IPS-20b (cell line): ENCODE measurements around the gene GTF2H3.
"Not testable (repeated sequence)": the region's sequence is repeated elsewhere in the genome, so short reads cannot be mapped to it uniquely, and the experiment has no call there.

ENCODE experiments used
- H3K27ac ChIP-seq: one replicate; pipeline ENCODE4 v1.5.1; 2013; ENCODE audit warnings: low read length
- H3K27me3 ChIP-seq: 2 replicates; pipeline ENCODE4 v1.6.1; 2013; ENCODE audit warnings: mild to moderate bottlenecking, low read length, inconsistent platforms; ENCODE audit not compliant: insufficient read depth
- H3K36me3 ChIP-seq: 2 replicates; pipeline ENCODE4 v1.6.1; 2013; ENCODE audit warnings: low read depth, mild to moderate bottlenecking, inconsistent platforms, low read length, moderate library complexity; ENCODE audit not compliant: insufficient read depth
- H3K4me1 ChIP-seq: 2 replicates; pipeline ENCODE4 v1.6.1; 2013; ENCODE audit warnings: mild to moderate bottlenecking, control low read depth, inconsistent platforms, low read length, moderate library complexity; ENCODE audit not compliant: insufficient read depth
- H3K4me3 ChIP-seq: 2 replicates; pipeline ENCODE4 v1.5.1; 2013; ENCODE audit warnings: mild to moderate bottlenecking, low read length, inconsistent platforms
- H3K9ac ChIP-seq: 2 replicates; pipeline ENCODE4 v1.6.1; 2013; ENCODE audit warnings: low read depth, mild to moderate bottlenecking, inconsistent platforms, low read length, moderate library complexity
- H3K9me3 ChIP-seq: 2 replicates; pipeline ENCODE4 v1.6.1; 2013; ENCODE audit warnings: mild to moderate bottlenecking, low read depth, low read length, inconsistent platforms; ENCODE audit not compliant: insufficient read depth

Gene GTF2H3

GRCh38 chr12:123633379-123634141 is at the start of gene GTF2H3, which contains the start of gene EIF2B1:
TSS of gene GTF2H3 (plus strand) at chr12:123633829. CDS start at chr12:123633860, 31 bp downstream.
TSS of gene EIF2B1 (minus strand) at chr12:123633686. CDS start at chr12:123633557, 129 bp downstream.
- H3K27ac ChIP-seq: peak within 1 kb of the TSS; percentile 35
- peaks cover 3% of the 10 kb centered on the region; the same call in 1 of the 2 replicates for H3K4me1 ChIP-seq
- H3K9ac ChIP-seq: peak within 1 kb of the TSS; percentile 95
- peak within 1 kb of the TSS; percentile 88 for H3K4me3 ChIP-seq
- no peaks in the 10 kb centered on the region for H3K27me3 ChIP-seq
- H3K36me3 ChIP-seq: peaks cover 27% of the 10 kb centered on the region
- no peaks in the 10 kb centered on the region for H3K9me3 ChIP-seq

- Histone ChIP-seq H3K27ac (no peak overlapping the region), H3K9ac (no peak overlapping the region), H3K9me3 (no peaks in the 10 kb centered on the region), H3K27me3 (no peaks in the 10 kb centered on the region), H3K4me3 (no peak overlapping the region), H3K36me3 (peaks cover 96% of the 10 kb centered on the region), H3K4me1 (no peaks in the 10 kb centered on the region)
Measured at GRCh38 chr12:123591702-123592481, 41.7 kb upstream of the GTF2H3 start.

GRCh38 chr12:123595729-123596128 is 37.9 kb upstream of the GTF2H3 start:
- H3K36me3 ChIP-seq: peaks cover 79% of the 10 kb centered on the region

GRCh38 chr12:123597100-123597499 is 36.5 kb upstream of the GTF2H3 start:
- Histone ChIP-seq H3K9ac (no peak overlapping the region), H3K4me3 (no peak overlapping the region), H3K4me1 (no peaks in the 10 kb centered on the region), H3K36me3 (peaks cover 65% of the 10 kb centered on the region), H3K9me3 (no peaks in the 10 kb centered on the region), H3K27me3 (no peaks in the 10 kb centered on the region), H3K27ac (no peak overlapping the region)

More at GRCh38 chr12:123595729-123596128, 37.9 kb upstream of the GTF2H3 start:
- Histone ChIP-seq H3K9ac (no peak overlapping the region), H3K27me3 (no peaks in the 10 kb centered on the region), H3K4me3 (no peak overlapping the region), H3K9me3 (no peaks in the 10 kb centered on the region), H3K4me1 (no peaks in the 10 kb centered on the region), H3K27ac (no peak overlapping the region)

GRCh38 chr12:123598522-123598921 is 35.1 kb upstream of the GTF2H3 start:
- peaks cover 51% of the 10 kb centered on the region for H3K36me3 ChIP-seq
- H3K4me1 ChIP-seq: no peaks in the 10 kb centered on the region
- H3K27ac ChIP-seq: no peak overlapping the region
- no peaks in the 10 kb centered on the region for H3K9me3 ChIP-seq
- no peak overlapping the region for H3K9ac ChIP-seq
- no peaks in the 10 kb centered on the region for H3K27me3 ChIP-seq
- H3K4me3 ChIP-seq: no peak overlapping the region

GRCh38 chr12:123599310-123599709 is 34.3 kb upstream of the GTF2H3 start:
- H3K27ac ChIP-seq: no peak overlapping the region
- no peak overlapping the region for H3K4me3 ChIP-seq
- no peaks in the 10 kb centered on the region for H3K9me3 ChIP-seq
- no peaks in the 10 kb centered on the region for H3K4me1 ChIP-seq
- peaks cover 50% of the 10 kb centered on the region for H3K36me3 ChIP-seq
- H3K27me3 ChIP-seq: no peaks in the 10 kb centered on the region
- no peak overlapping the region for H3K9ac ChIP-seq

GRCh38 chr12:123599721-123600120 is 33.9 kb upstream of the GTF2H3 start:
- H3K9ac ChIP-seq: no peak overlapping the region
- H3K27me3 ChIP-seq: no peaks in the 10 kb centered on the region
- H3K9me3 ChIP-seq: no peaks in the 10 kb centered on the region
- H3K36me3 ChIP-seq: peaks cover 52% of the 10 kb centered on the region
- H3K4me3 ChIP-seq: no peak overlapping the region
- no peak overlapping the region for H3K27ac ChIP-seq
- no peaks in the 10 kb centered on the region for H3K4me1 ChIP-seq

GRCh38 chr12:123601602-123602489 is 31.8 kb upstream of the GTF2H3 start, which contains the start of gene DDX55:
TSS of gene DDX55 (plus strand) at chr12:123602099. CDS start at chr12:123602149, 50 bp downstream.
- H3K4me3 ChIP-seq: peak within 1 kb of the TSS; percentile 98
- H3K27ac ChIP-seq: peak within 1 kb of the TSS; percentile 83
- H3K36me3 ChIP-seq: peaks cover 54% of the 10 kb centered on the region
- H3K9ac ChIP-seq: peak within 1 kb of the TSS; percentile 95
- H3K4me1 ChIP-seq: no peaks in the 10 kb centered on the region
- H3K27me3 ChIP-seq: no peaks in the 10 kb centered on the region
- H3K9me3 ChIP-seq: no peaks in the 10 kb centered on the region

GRCh38 chr12:123602651-123603195 is 30.9 kb upstream of the GTF2H3 start:
- Histone ChIP-seq H3K27ac (no peak overlapping the region), H3K27me3 (no peaks in the 10 kb centered on the region), H3K9me3 (no peaks in the 10 kb centered on the region), H3K4me1 (no peaks in the 10 kb centered on the region), H3K9ac (peak overlapping the region; percentile 95), H3K36me3 (peaks cover 54% of the 10 kb centered on the region), H3K4me3 (peak overlapping the region; percentile 98)

- H3K36me3 ChIP-seq: peaks cover 54% of the 10 kb centered on the region
- H3K9ac ChIP-seq, H3K4me1 ChIP-seq, H3K27ac ChIP-seq, H3K9me3 ChIP-seq, H3K27me3 ChIP-seq: not testable (repeated sequence)
- H3K4me3 ChIP-seq: peak overlapping the region; percentile 98
Measured at GRCh38 chr12:123603495-123603894, 30.1 kb upstream of the GTF2H3 start.

- no peaks in the 10 kb centered on the region for H3K4me1 ChIP-seq
- no peak overlapping the region for H3K9ac ChIP-seq
- no peaks in the 10 kb centered on the region for H3K27me3 ChIP-seq
- H3K4me3 ChIP-seq: no peak overlapping the region
- H3K9me3 ChIP-seq: no peaks in the 10 kb centered on the region
- no peak overlapping the region for H3K27ac ChIP-seq
- H3K36me3 ChIP-seq: peaks cover 89% of the 10 kb centered on the region
Measured at GRCh38 chr12:123607756-123608155, 25.9 kb upstream of the GTF2H3 start.
